Liver (tissue), 3 donors: ENCODE results near the gene NFATC1.

ENCODE experiments used
- ATF3 ChIP-seq: IDR thresholded peaks from 2 replicates; pipeline ENCODE4 v1.6.1; 2016; ENCODE audit warnings: antibody characterized with exemption
- EGR1 ChIP-seq, 2 donors: IDR thresholded peaks; 2 replicates each; pipeline ENCODE4 v1.6.1; 2016 to 2018; ENCODE audit warnings: antibody characterized with exemption in 2 of 2, low read depth in 2 of 2
- FOXA1 ChIP-seq: IDR thresholded peaks from 2 replicates; pipeline ENCODE4 v1.6.1; 2016; ENCODE audit warnings: antibody characterized with exemption
- GABPA ChIP-seq, 2 donors: IDR thresholded peaks in 1 of 2; conservative IDR thresholded peaks in 1 of 2; 2 replicates each; pipeline ENCODE4 v1.6.1; 2016; ENCODE audit warnings: antibody characterized with exemption in 2 of 2, mild to moderate bottlenecking in 1 of 2, moderate library complexity in 1 of 2
- JUND ChIP-seq, 2 donors: IDR thresholded peaks; 2 replicates each; pipeline ENCODE4 v1.6.1; 2016; ENCODE audit warnings: antibody characterized with exemption in 2 of 2
- RAD21 ChIP-seq, 2 donors: IDR thresholded peaks; 2 replicates each; pipeline ENCODE4 v1.6.1; 2016; ENCODE audit warnings: antibody characterized with exemption in 2 of 2, mild to moderate bottlenecking in 2 of 2
- REST ChIP-seq: IDR thresholded peaks from 2 replicates; pipeline ENCODE4 v1.6.1; 2016; ENCODE audit warnings: antibody characterized with exemption, mild to moderate bottlenecking
- RXRA ChIP-seq, 2 donors: IDR thresholded peaks; 2 replicates each; pipeline ENCODE4 v1.6.1; 2017 to 2018; ENCODE audit warnings: antibody characterized with exemption in 2 of 2, mild to moderate bottlenecking in 1 of 2
- SP1 ChIP-seq: IDR thresholded peaks from 2 replicates; pipeline ENCODE4 v1.6.1; 2018; ENCODE audit warnings: antibody characterized with exemption, mild to moderate bottlenecking
- TAF1 ChIP-seq: conservative IDR thresholded peaks from 2 replicates; pipeline ENCODE4 v1.6.1; 2016; ENCODE audit warnings: antibody characterized with exemption, mild to moderate bottlenecking
- YY1 ChIP-seq: IDR thresholded peaks from 2 replicates; pipeline ENCODE4 v1.6.1; 2016; ENCODE audit warnings: antibody characterized with exemption, mild to moderate bottlenecking
- TF ChIP-seq, protein P1 (sequence below): fragments of 150-350 bp; IDR thresholded peaks from 2 replicates; pipeline ENCODE4 v1.5.1; 2017; ENCODE audit warnings: improper control_type of control experiment, low read depth, low read length; ENCODE audit not compliant: missing input control
- TF ChIP-seq, protein P2 (sequence below): IDR thresholded peaks from 2 replicates; pipeline ENCODE4 v1.6.1; 2016; ENCODE audit warnings: antibody characterized with exemption
- donor health status: healthy.
- donor health status: healthy.

DNA sequence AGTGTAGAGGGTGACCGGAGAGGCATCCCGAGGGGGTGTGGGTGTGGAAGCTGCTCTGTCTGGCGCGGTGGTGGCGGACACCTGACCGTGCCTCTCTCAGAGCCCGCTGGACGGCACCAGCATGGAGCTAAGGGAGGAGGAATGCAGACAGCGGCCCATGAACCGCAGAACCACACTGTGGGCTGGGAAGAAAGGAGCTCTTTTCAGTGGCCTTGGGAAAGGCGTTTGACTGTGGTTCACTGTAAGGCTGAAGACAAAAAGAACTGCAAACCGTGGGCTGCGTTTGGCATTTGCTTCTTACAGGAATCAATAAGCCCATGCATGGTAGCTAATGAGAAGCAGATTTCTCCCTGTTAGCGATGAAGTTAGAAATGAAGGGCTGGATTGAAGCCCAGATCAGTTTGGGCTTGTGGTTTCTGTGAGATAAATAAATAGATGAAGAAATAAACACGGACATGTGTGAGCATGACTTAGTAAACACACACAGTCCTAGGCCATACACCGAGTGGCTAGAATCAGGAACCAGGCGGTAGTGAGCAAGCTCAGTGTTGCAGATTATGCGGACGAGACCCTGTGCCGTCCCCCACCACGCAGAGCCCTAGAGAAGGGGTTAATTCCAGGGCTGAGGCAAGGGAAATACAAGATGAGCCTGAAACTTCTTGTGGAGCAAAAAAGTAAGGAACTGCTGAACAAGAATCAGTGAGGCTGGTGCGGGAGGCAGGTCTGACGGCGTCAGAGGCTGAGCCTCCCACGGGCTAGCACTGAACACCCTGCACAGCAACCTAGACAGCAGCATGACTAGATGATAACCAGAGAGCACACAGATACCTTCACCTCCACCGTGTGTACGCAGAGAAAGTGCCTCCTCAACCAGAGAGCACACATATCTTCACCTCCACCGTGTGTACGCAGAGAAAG, 29.3 kb upstream of the NFATC1 start:
- TF ChIP-seq EGR1 (IDR thresholded peaks at IDR 0.05; ENCODE audit: low read depth in 2 of 2) (no peak), ATF3 (no peak), SP1 (no peak), FOXA1 (no peak), REST (no peak), RXRA (IDR thresholded peaks at IDR 0.05) (no peak), RAD21 (IDR thresholded peaks at IDR 0.05) (no peak), TAF1 (no peak), GABPA (IDR thresholded peaks at IDR 0.05 in 1 of 2, conservative IDR thresholded peaks at IDR 0.05 in 1 of 2) (no peak), YY1 (no peak), JUND (IDR thresholded peaks at IDR 0.05) (no peak)
- TF ChIP-seq, protein P1, sequence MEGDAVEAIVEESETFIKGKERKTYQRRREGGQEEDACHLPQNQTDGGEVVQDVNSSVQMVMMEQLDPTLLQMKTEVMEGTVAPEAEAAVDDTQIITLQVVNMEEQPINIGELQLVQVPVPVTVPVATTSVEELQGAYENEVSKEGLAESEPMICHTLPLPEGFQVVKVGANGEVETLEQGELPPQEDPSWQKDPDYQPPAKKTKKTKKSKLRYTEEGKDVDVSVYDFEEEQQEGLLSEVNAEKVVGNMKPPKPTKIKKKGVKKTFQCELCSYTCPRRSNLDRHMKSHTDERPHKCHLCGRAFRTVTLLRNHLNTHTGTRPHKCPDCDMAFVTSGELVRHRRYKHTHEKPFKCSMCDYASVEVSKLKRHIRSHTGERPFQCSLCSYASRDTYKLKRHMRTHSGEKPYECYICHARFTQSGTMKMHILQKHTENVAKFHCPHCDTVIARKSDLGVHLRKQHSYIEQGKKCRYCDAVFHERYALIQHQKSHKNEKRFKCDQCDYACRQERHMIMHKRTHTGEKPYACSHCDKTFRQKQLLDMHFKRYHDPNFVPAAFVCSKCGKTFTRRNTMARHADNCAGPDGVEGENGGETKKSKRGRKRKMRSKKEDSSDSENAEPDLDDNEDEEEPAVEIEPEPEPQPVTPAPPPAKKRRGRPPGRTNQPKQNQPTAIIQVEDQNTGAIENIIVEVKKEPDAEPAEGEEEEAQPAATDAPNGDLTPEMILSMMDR, result no peak
- TF ChIP-seq, protein P2, sequence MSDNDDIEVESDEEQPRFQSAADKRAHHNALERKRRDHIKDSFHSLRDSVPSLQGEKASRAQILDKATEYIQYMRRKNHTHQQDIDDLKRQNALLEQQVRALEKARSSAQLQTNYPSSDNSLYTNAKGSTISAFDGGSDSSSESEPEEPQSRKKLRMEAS, result no peak
